Body of pancreas (tissue), 4 donors: Measurements from ENCODE around the gene DYSF.

Experiments used
- CTCF ChIP-seq, 7 experiments: fragments of 450-650 bp in 4 of 7; fragments of 200-600 bp in 3 of 7; sonication (generic) in 3 of 7; IDR thresholded peaks; one replicate each; pipeline ENCODE4 v1.5.1; 2016 to 2019; ENCODE audit warnings: antibody characterized with exemption in 7 of 7
- POLR2A ChIP-seq, 3 donors: fragments of 450-650 bp; IDR thresholded peaks; one replicate each; pipeline ENCODE4 v1.6.1; 2016; ENCODE audit warnings: antibody characterized with exemption in 3 of 3, mild to moderate bottlenecking in 2 of 3

DNA sequence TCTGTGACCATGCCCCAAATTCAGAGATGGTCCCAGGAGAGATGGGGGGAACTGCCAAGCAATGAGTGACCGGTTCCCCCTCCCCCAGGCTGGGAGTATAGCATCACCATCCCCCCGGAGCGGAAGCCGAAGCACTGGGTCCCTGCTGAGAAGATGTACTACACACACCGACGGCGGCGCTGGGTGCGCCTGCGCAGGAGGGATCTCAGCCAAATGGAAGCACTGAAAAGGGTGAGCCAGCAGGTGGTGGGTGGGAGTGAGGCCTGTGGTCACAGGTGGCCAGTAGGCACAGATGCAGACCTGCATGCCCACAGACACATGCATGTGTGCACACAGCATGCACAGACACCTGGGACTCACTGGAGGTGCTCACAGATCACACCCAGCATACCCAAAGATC lies 117.2 kb downstream of the DYSF start:
- TF ChIP-seq POLR2A (IDR thresholded peaks at IDR 0.05), result no peak
- TF ChIP-seq CTCF (IDR thresholded peaks at IDR 0.05), result no peak
